Skeletal muscle satellite cell (primary cell): ENCODE data around the gene SOSTDC1. TPM values are rescaled to one million over a fixed set of nuclear protein-coding genes. Genes with fewer than 3 reads are reported as not detected.
"Not testable (repeated sequence)": the region's sequence is repeated elsewhere in the genome, so short reads cannot be mapped to it uniquely, and the experiment has no call there.

Experiments
- H3K27me3 ChIP-seq: 2 replicates; pipeline ENCODE4 v1.7.0; 2013; ENCODE audit warnings: low read length; ENCODE audit not compliant: control insufficient read depth, insufficient read depth
- H3K36me3 ChIP-seq: 2 replicates; pipeline ENCODE4 v1.7.0; 2013; ENCODE audit warnings: mild to moderate bottlenecking, control low read depth, low read length; ENCODE audit not compliant: insufficient read depth
- H3K4me1 ChIP-seq: 2 replicates; pipeline ENCODE4 v1.7.0; 2013; ENCODE audit warnings: low read length; ENCODE audit not compliant: control insufficient read depth, insufficient read depth
- H3K4me2 ChIP-seq: 2 replicates; pipeline ENCODE4 v1.7.0; 2013; ENCODE audit warnings: mild to moderate bottlenecking, low read length
- H3K4me3 ChIP-seq: 2 replicates; pipeline ENCODE4 v1.7.0; 2013; ENCODE audit warnings: low read length
- H3K9ac ChIP-seq: 2 replicates; pipeline ENCODE4 v1.7.0; 2013; ENCODE audit warnings: mild to moderate bottlenecking, low read depth, low read length, moderate library complexity
- H3K9me3 ChIP-seq: replicated peaks from 2 replicates; pipeline ENCODE4 v1.7.0; 2013; ENCODE audit warnings: mild to moderate bottlenecking, control low read depth, low read length
- total RNA-seq: library from RNA; depleted of rRNA; stranded (reverse); fragments of >200 nt; gene quantifications from 2 replicates; pipeline ENCODE4 v1.2.3, GENCODE V29; 2012; rRNA removed

SOSTDC1 gene
- not detected in 2 replicates for total RNA-seq

- H3K36me3 ChIP-seq = no peaks in the 10 kb centered on the region
- H3K9me3 ChIP-seq = no peaks in the 10 kb centered on the region
- H3K4me3 ChIP-seq = peak within 1 kb of the TSS; percentile 46
- H3K27me3 ChIP-seq = no peaks in the 10 kb centered on the region
- H3K4me2 ChIP-seq = peak within 1 kb of the TSS; percentile 62
- no peaks in the 10 kb centered on the region for H3K4me1 ChIP-seq
- H3K9ac ChIP-seq = no peak within 1 kb of the TSS
These were observed at the start of gene SOSTDC1 for GRCh38 chr7:16465469-16466361. SOSTDC1 (minus strand) TSS chr7:16465738; CDS start chr7:16465668, 70 bp downstream.

- no peak overlapping the region for H3K9ac ChIP-seq
These were observed 49.2 kb upstream of the SOSTDC1 start for GRCh38 chr7:16514729-16515128.

GRCh38 chr7:16514271-16514670, 48.7 kb upstream of the SOSTDC1 start:
- no peaks in the 10 kb centered on the region for H3K36me3 ChIP-seq
- H3K4me1 ChIP-seq = no peaks in the 10 kb centered on the region
- no peaks in the 10 kb centered on the region for H3K9me3 ChIP-seq
- no peaks in the 10 kb centered on the region for H3K27me3 ChIP-seq
- no peak overlapping the region for H3K9ac ChIP-seq
- H3K4me3 ChIP-seq = no peak overlapping the region
- no peak overlapping the region for H3K4me2 ChIP-seq

More at GRCh38 chr7:16514729-16515128, 49.2 kb upstream of the SOSTDC1 start:
- H3K4me2 ChIP-seq = no peak overlapping the region
- no peaks in the 10 kb centered on the region for H3K36me3 ChIP-seq
- no peaks in the 10 kb centered on the region for H3K27me3 ChIP-seq
- no peak overlapping the region for H3K4me3 ChIP-seq
- no peaks in the 10 kb centered on the region for H3K4me1 ChIP-seq
- no peaks in the 10 kb centered on the region for H3K9me3 ChIP-seq

GRCh38 chr7:16512097-16512496, 46.6 kb upstream of the SOSTDC1 start:
- no peak overlapping the region for H3K4me3 ChIP-seq
- no peak overlapping the region for H3K9ac ChIP-seq
- no peaks in the 10 kb centered on the region for H3K36me3 ChIP-seq
- H3K4me2 ChIP-seq = no peak overlapping the region
- no peaks in the 10 kb centered on the region for H3K9me3 ChIP-seq
- H3K27me3 ChIP-seq = no peaks in the 10 kb centered on the region
- no peaks in the 10 kb centered on the region for H3K4me1 ChIP-seq

- no peaks in the 10 kb centered on the region for H3K4me1 ChIP-seq
- no peaks in the 10 kb centered on the region for H3K27me3 ChIP-seq
- no peaks in the 10 kb centered on the region for H3K9me3 ChIP-seq
- H3K36me3 ChIP-seq = no peaks in the 10 kb centered on the region
- H3K4me2 ChIP-seq = no peak overlapping the region
- no peak overlapping the region for H3K4me3 ChIP-seq
- H3K9ac ChIP-seq = no peak overlapping the region
These were observed 45.8 kb upstream of the SOSTDC1 start for GRCh38 chr7:16511314-16511713.

- no peaks in the 10 kb centered on the region for H3K9me3 ChIP-seq
- H3K4me2 ChIP-seq = no peak overlapping the region
- H3K4me3 ChIP-seq = no peak overlapping the region
- no peaks in the 10 kb centered on the region for H3K27me3 ChIP-seq
- no peak overlapping the region for H3K9ac ChIP-seq
- no peaks in the 10 kb centered on the region for H3K36me3 ChIP-seq
- no peaks in the 10 kb centered on the region for H3K4me1 ChIP-seq
These were observed 44.3 kb upstream of the SOSTDC1 start for GRCh38 chr7:16509829-16510228.

GRCh38 chr7:16506422-16506821, 40.9 kb upstream of the SOSTDC1 start:
- H3K36me3 ChIP-seq, H3K4me1 ChIP-seq, H3K9ac ChIP-seq, H3K4me2 ChIP-seq, H3K4me3 ChIP-seq, H3K9me3 ChIP-seq, H3K27me3 ChIP-seq: not testable (repeated sequence)

GRCh38 chr7:16504019-16504418, 38.5 kb upstream of the SOSTDC1 start:
- no peak overlapping the region for H3K4me2 ChIP-seq
- no peak overlapping the region for H3K9ac ChIP-seq
- H3K4me3 ChIP-seq = no peak overlapping the region
- H3K9me3 ChIP-seq = no peaks in the 10 kb centered on the region
- no peaks in the 10 kb centered on the region for H3K36me3 ChIP-seq
- no peaks in the 10 kb centered on the region for H3K4me1 ChIP-seq
- H3K27me3 ChIP-seq = no peaks in the 10 kb centered on the region

- Histone ChIP-seq H3K4me2 (no peak overlapping the region), H3K4me3 (no peak overlapping the region), H3K4me1 (no peaks in the 10 kb centered on the region), H3K9me3 (no peaks in the 10 kb centered on the region), H3K27me3 (no peaks in the 10 kb centered on the region), H3K9ac (no peak overlapping the region), H3K36me3 (no peaks in the 10 kb centered on the region)
These were observed 36.8 kb upstream of the SOSTDC1 start for GRCh38 chr7:16502303-16502702.

- Histone ChIP-seq H3K36me3 (no peaks in the 10 kb centered on the region), H3K4me3 (no peak overlapping the region), H3K9me3 (no peaks in the 10 kb centered on the region), H3K4me1 (no peaks in the 10 kb centered on the region), H3K9ac (no peak overlapping the region), H3K4me2 (no peak overlapping the region), H3K27me3 (no peaks in the 10 kb centered on the region)
These were observed 32.6 kb upstream of the SOSTDC1 start for GRCh38 chr7:16498122-16498521.

- no peak overlapping the region for H3K4me2 ChIP-seq
- H3K4me3 ChIP-seq = no peak overlapping the region
- no peak overlapping the region for H3K9ac ChIP-seq
- H3K9me3 ChIP-seq = no peaks in the 10 kb centered on the region
- no peaks in the 10 kb centered on the region for H3K27me3 ChIP-seq
- H3K36me3 ChIP-seq = no peaks in the 10 kb centered on the region
- H3K4me1 ChIP-seq = no peaks in the 10 kb centered on the region
These were observed 29.6 kb upstream of the SOSTDC1 start for GRCh38 chr7:16494955-16495719.
